Activated T-cell treated with anti-CD3 and anti-CD28 coated beads for 4 hours (primary cell): ENCODE data around the gene KLHDC7B.
A peak's percentile ranks its signal among the peaks of the same experiment; 100 is the strongest.
"Not testable (repeated sequence)": the region's sequence is repeated elsewhere in the genome, so short reads cannot be mapped to it uniquely, and the experiment has no call there.

Experiments
- DNase-seq: peaks from one replicate; pipeline ENCODE4 v3.0.0-alpha.2; 2020

The KLHDC7B gene

GRCh38 chr22:50517495-50518260 is 28.0 kb upstream of the KLHDC7B start:
- DNase-seq, result no peak

- DNase-seq, result no peak
These were observed 27.1 kb upstream of the KLHDC7B start for GRCh38 chr22:50518606-50519005.

GRCh38 chr22:50519151-50519550 is 26.5 kb upstream of the KLHDC7B start:
- DNase-seq, result no peak

GRCh38 chr22:50520184-50520583 is 25.5 kb upstream of the KLHDC7B start:
- DNase-seq, result not testable (repeated sequence)

GRCh38 chr22:50520826-50521453 is 24.8 kb upstream of the KLHDC7B start:
- DNase-seq, result no peak

GRCh38 chr22:50521710-50522109 is 24.0 kb upstream of the KLHDC7B start:
- no peak for DNase-seq

- DNase-seq, result no peak
These were observed 23.4 kb upstream of the KLHDC7B start for GRCh38 chr22:50522208-50522805.

- DNase-seq, result no peak
These were observed 22.8 kb upstream of the KLHDC7B start for GRCh38 chr22:50522806-50523438.

- DNase-seq, result no peak
These were observed 22.3 kb upstream of the KLHDC7B start for GRCh38 chr22:50523458-50523805.

GRCh38 chr22:50523806-50524675 is 21.7 kb upstream of the KLHDC7B start:
- no peak for DNase-seq

GRCh38 chr22:50524676-50525103 is 21.0 kb upstream of the KLHDC7B start:
- DNase-seq, result no peak

- peak; percentile 96 for DNase-seq
These were observed 20.4 kb upstream of the KLHDC7B start, which contains the start of gene SCO2 for GRCh38 chr22:50525104-50525857. Gene SCO2 (minus strand): TSS chr22:50525598. CDS start chr22:50524411, 1,187 bp downstream.

- no peak for DNase-seq
These were observed 19.9 kb upstream of the KLHDC7B start for GRCh38 chr22:50525858-50526107.

GRCh38 chr22:50526108-50526833 is 19.4 kb upstream of the KLHDC7B start:
- DNase-seq, result peak; percentile 72

- DNase-seq, result no peak
These were observed 18.6 kb upstream of the KLHDC7B start for GRCh38 chr22:50526834-50527801.

- DNase-seq, result no peak
These were observed 17.6 kb upstream of the KLHDC7B start for GRCh38 chr22:50527921-50528681.

GRCh38 chr22:50528682-50529415 is 16.9 kb upstream of the KLHDC7B start:
- no peak for DNase-seq

- no peak for DNase-seq
These were observed 16.2 kb upstream of the KLHDC7B start for GRCh38 chr22:50529416-50529896.
